VCaP (cell line): ENCODE results near the gene NCAPD2.
A peak's percentile ranks its signal among the peaks of the same experiment; 100 is the strongest.

ENCODE experiments used
- H3K27ac ChIP-seq: fragments of 450-650 bp; 2 replicates; pipeline ENCODE4 v1.5.1; 2017
- CTCF ChIP-seq: fragments of 450-650 bp; conservative IDR thresholded peaks from 2 replicates; pipeline ENCODE4 v1.5.1; 2017; ENCODE audit warnings: mild to moderate bottlenecking, moderate library complexity

Gene NCAPD2

GRCh38 chr12:6535960-6536847 is 42.3 kb downstream of the NCAPD2 start:
- TF ChIP-seq CTCF = no peak
- H3K27ac ChIP-seq = peak overlapping the region; percentile 98

GRCh38 chr12:6536894-6537579 is 43.1 kb downstream of the NCAPD2 start:
- TF ChIP-seq CTCF = no peak
- H3K27ac ChIP-seq = peak overlapping the region; percentile 98

DNA sequence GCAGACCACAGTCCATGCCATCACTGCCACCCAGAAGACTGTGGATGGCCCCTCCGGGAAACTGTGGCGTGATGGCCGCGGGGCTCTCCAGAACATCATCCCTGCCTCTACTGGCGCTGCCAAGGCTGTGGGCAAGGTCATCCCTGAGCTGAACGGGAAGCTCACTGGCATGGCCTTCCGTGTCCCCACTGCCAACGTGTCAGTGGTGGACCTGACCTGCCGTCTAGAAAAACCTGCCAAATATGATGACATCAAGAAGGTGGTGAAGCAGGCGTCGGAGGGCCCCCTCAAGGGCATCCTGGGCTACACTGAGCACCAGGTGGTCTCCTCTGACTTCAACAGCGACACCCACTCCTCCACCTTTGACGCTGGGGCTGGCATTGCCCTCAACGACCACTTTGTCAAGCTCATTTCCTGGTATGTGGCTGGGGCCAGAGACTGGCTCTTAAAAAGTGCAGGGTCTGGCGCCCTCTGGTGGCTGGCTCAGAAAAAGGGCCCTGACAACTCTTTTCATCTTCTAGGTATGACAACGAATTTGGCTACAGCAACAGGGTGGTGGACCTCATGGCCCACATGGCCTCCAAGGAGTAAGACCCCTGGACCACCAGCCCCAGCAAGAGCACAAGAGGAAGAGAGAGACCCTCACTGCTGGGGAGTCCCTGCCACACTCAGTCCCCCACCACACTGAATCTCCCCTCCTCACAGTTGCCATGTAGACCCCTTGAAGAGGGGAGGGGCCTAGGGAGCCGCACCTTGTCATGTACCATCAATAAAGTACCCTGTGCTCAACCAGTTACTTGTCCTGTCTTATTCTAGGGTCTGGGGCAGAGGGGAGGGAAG is 43.9 kb downstream of the NCAPD2 start:
- TF ChIP-seq CTCF = peak; percentile 95
- H3K27ac ChIP-seq = peak overlapping the region; percentile 98

- no peak for TF ChIP-seq CTCF
- H3K27ac ChIP-seq = peak overlapping the region; percentile 98
Observed at GRCh38 chr12:6538420-6539313, 44.8 kb downstream of the NCAPD2 start.

- TF ChIP-seq CTCF = no peak
- H3K27ac ChIP-seq = no peak overlapping the region; the same call in 1 of the 2 replicates
Observed at GRCh38 chr12:6539314-6539682, 45.4 kb downstream of the NCAPD2 start.

- TF ChIP-seq CTCF = no peak
- peak overlapping the region; percentile 22; the same call in 1 of the 2 replicates for H3K27ac ChIP-seq
Observed at GRCh38 chr12:6539707-6540134, 45.8 kb downstream of the NCAPD2 start.
